ENCODE data around the gene BACH1. TPM values are rescaled to one million over a fixed set of nuclear protein-coding genes. Genes with fewer than 3 reads are reported as not detected.

The BACH1 gene
- total RNA-seq, result 28.1 and 34.8 TPM in 2 replicates

DNA sequence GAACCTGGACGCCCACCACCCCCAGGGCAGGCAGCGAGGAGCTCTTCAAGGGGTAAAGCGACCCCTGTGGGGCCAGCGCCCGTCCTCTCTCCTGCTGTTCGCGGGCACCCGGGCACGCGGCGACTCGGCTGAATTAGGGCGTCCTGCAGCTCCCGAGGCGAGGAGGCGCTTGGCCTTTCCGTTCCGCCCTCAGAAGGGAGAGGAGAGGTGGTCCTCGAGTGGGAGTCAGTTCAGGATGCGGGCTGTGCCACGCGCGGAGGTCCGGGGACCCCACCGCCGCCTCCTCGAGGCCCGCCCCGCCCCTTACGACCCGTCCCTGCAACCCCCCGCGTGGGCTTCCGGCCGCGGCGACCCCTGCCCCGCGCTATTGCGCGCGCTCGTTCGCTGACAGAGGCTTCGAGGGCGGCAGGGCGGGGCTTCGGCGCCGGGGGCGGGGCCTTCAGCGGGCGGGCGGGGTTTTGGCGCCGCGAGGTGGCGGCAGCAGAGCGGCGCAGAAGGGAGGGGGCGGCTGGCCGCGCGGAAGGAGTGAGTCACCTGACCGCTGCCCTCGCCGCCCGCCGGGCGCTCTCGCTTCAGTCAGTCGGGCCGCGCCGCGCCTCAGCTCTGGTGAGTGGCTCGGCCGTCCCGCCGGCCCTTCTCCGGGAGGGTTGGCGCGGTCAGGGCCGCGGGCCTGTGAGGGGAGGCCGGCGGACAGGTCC lies at the start of gene BACH1:
BACH1 (plus strand) TSS at position 575 of the 698 bp plus-strand sequence. CDS start 22,359 bp downstream, outside the sequence.

Other genes with a start within 250 kb of the BACH1 start
- gene CCT8, start 225.3 kb upstream of the BACH1 start, total RNA-seq, result 244 and 271 TPM in 2 replicates
- 1.7 and 2.2 TPM in 2 replicates for gene MAP3K7CL, start 168.3 kb upstream of the BACH1 start, total RNA-seq

All from airway epithelial cell (primary cell).